Measurements from ENCODE around the gene METRN. TPM values are rescaled to one million over a fixed set of nuclear protein-coding genes. Genes with fewer than 3 reads are reported as not detected.

METRN gene
- total RNA-seq, 4 donors from 2014 or later: 10.0 to 30.9 (median 15.8) TPM

GRCh38 chr16:668519-669171 lies 46.3 kb upstream of the METRN start:
- peak overlapping the region; percentile 77 for H3K27ac ChIP-seq
- H3K4me1 ChIP-seq: peaks cover 27% of the 10 kb centered on the region
- H3K4me3 ChIP-seq: peak overlapping the region; percentile 84
- no peaks in the 10 kb centered on the region for H3K9me3 ChIP-seq
- DNase-seq (ENCODE audit: low spot score in 2 of 2): no peak
- no peaks in the 10 kb centered on the region for H3K27me3 ChIP-seq
- H3K36me3 ChIP-seq: peaks cover 48% of the 10 kb centered on the region
- TF ChIP-seq CTCF (IDR thresholded peaks at IDR 0.05) (no peak), EP300 (IDR thresholded peaks at IDR 0.05) (no peak), POLR2AphosphoS5 (IDR thresholded peaks at IDR 0.05) (no peak), POLR2A (IDR thresholded peaks at IDR 0.05) (no peak)
- WGBS: no CpG with 5 or more reads among the region's 50 CpGs

- Histone ChIP-seq H3K4me1 (peaks cover 27% of the 10 kb centered on the region), H3K27me3 (no peaks in the 10 kb centered on the region), H3K4me3 (no peak overlapping the region), H3K27ac (no peak overlapping the region), H3K9me3 (no peaks in the 10 kb centered on the region), H3K36me3 (peaks cover 51% of the 10 kb centered on the region)
- DNase-seq (ENCODE audit: low spot score in 2 of 2): no peak
- TF ChIP-seq CTCF (IDR thresholded peaks at IDR 0.05): no peak
- WGBS: 84% methylated on average over 6 of the region's 13 CpGs
Observed at GRCh38 chr16:669666-670065, 45.3 kb upstream of the METRN start.

GRCh38 chr16:670485-671352 lies 44.2 kb upstream of the METRN start:
- no peaks in the 10 kb centered on the region for H3K27me3 ChIP-seq
- TF ChIP-seq POLR2AphosphoS5 (IDR thresholded peaks at IDR 0.05) (no peak), POLR2A (IDR thresholded peaks at IDR 0.05) (no peak), EP300 (IDR thresholded peaks at IDR 0.05) (no peak), CTCF (IDR thresholded peaks at IDR 0.05) (no peak)
- H3K4me1 ChIP-seq: peaks cover 36% of the 10 kb centered on the region
- WGBS: 85% methylated on average over 16 of the region's 52 CpGs
- no peak overlapping the region for H3K27ac ChIP-seq
- H3K36me3 ChIP-seq: peaks cover 51% of the 10 kb centered on the region
- H3K9me3 ChIP-seq: no peaks in the 10 kb centered on the region
- DNase-seq (ENCODE audit: low spot score in 2 of 2): no peak
- no peak overlapping the region for H3K4me3 ChIP-seq

GRCh38 chr16:671353-672131 lies 43.4 kb upstream of the METRN start:
- no peak for DNase-seq (ENCODE audit: low spot score in 2 of 2)
- peaks cover 51% of the 10 kb centered on the region for H3K36me3 ChIP-seq
- TF ChIP-seq EP300 (IDR thresholded peaks at IDR 0.05) (no peak), POLR2AphosphoS5 (IDR thresholded peaks at IDR 0.05) (no peak), POLR2A (IDR thresholded peaks at IDR 0.05) (no peak), CTCF (IDR thresholded peaks at IDR 0.05) (no peak)
- peaks cover 44% of the 10 kb centered on the region for H3K4me1 ChIP-seq
- H3K27me3 ChIP-seq: no peaks in the 10 kb centered on the region
- 97% methylated on average over 10 of the region's 40 CpGs for WGBS
- H3K9me3 ChIP-seq: no peaks in the 10 kb centered on the region
- no peak overlapping the region for H3K4me3 ChIP-seq
- no peak overlapping the region for H3K27ac ChIP-seq

- H3K27ac ChIP-seq: no peak overlapping the region
- H3K36me3 ChIP-seq: peaks cover 51% of the 10 kb centered on the region
- TF ChIP-seq EP300 (IDR thresholded peaks at IDR 0.05): no peak
- no peak for TF ChIP-seq POLR2AphosphoS5 (IDR thresholded peaks at IDR 0.05)
- no peak for TF ChIP-seq CTCF (IDR thresholded peaks at IDR 0.05)
- no peak for TF ChIP-seq POLR2A (IDR thresholded peaks at IDR 0.05)
- no peak overlapping the region for H3K4me3 ChIP-seq
- H3K9me3 ChIP-seq: no peaks in the 10 kb centered on the region
- H3K27me3 ChIP-seq: peaks cover 2% of the 10 kb centered on the region
- peaks cover 44% of the 10 kb centered on the region for H3K4me1 ChIP-seq
- WGBS: 92% methylated on average over 11 of the region's 19 CpGs
- DNase-seq (ENCODE audit: low spot score in 2 of 2): no peak
Observed at GRCh38 chr16:672371-672770, 42.5 kb upstream of the METRN start.
